Neural cell (in vitro differentiated cells): Measurements from ENCODE around the gene SLC29A2. TPM values are rescaled to one million over a fixed set of nuclear protein-coding genes. Genes with fewer than 3 reads are reported as not detected.

Experiments used
- H2AFZ ChIP-seq: fragments of 200-600, 300-800 bp; sonication (generic), shearing (Covaris generic); 2 replicates; pipeline ENCODE4 v1.6.0; 2014; ENCODE audit warnings: low read depth, mild to moderate bottlenecking, antibody characterized with exemption, low read length, moderate library complexity
- H3F3A ChIP-seq: fragments of 200-600 bp; shearing (Covaris generic); 2 replicates; pipeline ENCODE4 v1.6.1; 2016; ENCODE audit warnings: mild to moderate bottlenecking, moderate library complexity, mixed read lengths, antibody characterized with exemption, low read length; ENCODE audit not compliant: insufficient read depth, poor library complexity, severe bottlenecking
- H3K27ac ChIP-seq: fragments of 200-600, 300-800 bp; sonication (generic), shearing (Covaris generic); 2 replicates; pipeline ENCODE4 v1.5.1; 2014; ENCODE audit warnings: mild to moderate bottlenecking, low read length, moderate library complexity
- H3K27me3 ChIP-seq: fragments of 300-800, 200-600 bp; sonication (generic), shearing (Covaris generic); 2 replicates; pipeline ENCODE4 v1.6.0; 2014; ENCODE audit warnings: mild to moderate bottlenecking, low read depth, low read length, moderate library complexity; ENCODE audit not compliant: insufficient read depth
- H3K36me3 ChIP-seq: fragments of 300-800, 200-600 bp; sonication (generic), shearing (Covaris generic); 2 replicates; pipeline ENCODE4 v1.5.1; 2014; ENCODE audit warnings: mild to moderate bottlenecking, antibody characterized with exemption, low read length, moderate library complexity; ENCODE audit not compliant: insufficient read depth
- H3K4me2 ChIP-seq: fragments of 300-800, 200-600 bp; sonication (generic), shearing (Covaris generic); 2 replicates; pipeline ENCODE4 v1.6.0; 2014; ENCODE audit warnings: mild to moderate bottlenecking, low read length
- H3K4me3 ChIP-seq: fragments of 300-800, 200-600 bp; sonication (generic), shearing (Covaris generic); 2 replicates; pipeline ENCODE4 v1.5.1; 2014; ENCODE audit warnings: mild to moderate bottlenecking, low read length, moderate library complexity
- H3K79me2 ChIP-seq: fragments of 200-600 bp; shearing (Covaris generic); replicated peaks from 2 replicates; pipeline ENCODE4 v1.6.0; 2014; ENCODE audit warnings: mild to moderate bottlenecking, low read length, moderate library complexity; ENCODE audit not compliant: insufficient read depth
- H3K9ac ChIP-seq: fragments of 300-800, 200-600 bp; sonication (generic), shearing (Covaris generic); 2 replicates; pipeline ENCODE4 v1.6.1; 2016; ENCODE audit warnings: mild to moderate bottlenecking, low read length, mixed read lengths
- H3K9me2 ChIP-seq: fragments of 200-600 bp; shearing (Covaris generic); 2 replicates; pipeline ENCODE4 v1.6.1; 2016; ENCODE audit warnings: mild to moderate bottlenecking, low read length, mixed read lengths; ENCODE audit not compliant: insufficient read depth
- H3K9me3 ChIP-seq: fragments of 200-600, 300-800 bp; sonication (generic), shearing (Covaris generic); 2 replicates; pipeline ENCODE4 v1.6.1; 2016; ENCODE audit warnings: mild to moderate bottlenecking, mixed run types, low read length, moderate library complexity, mixed read lengths
- H4K20me1 ChIP-seq: fragments of 200-600 bp; shearing (Covaris generic); 2 replicates; pipeline ENCODE4 v1.6.1; 2016; ENCODE audit warnings: mild to moderate bottlenecking, mixed run types; ENCODE audit not compliant: insufficient read depth
- EP300 ChIP-seq: fragments of 450-650 bp; conservative IDR thresholded peaks from 2 replicates; pipeline ENCODE4 v1.6.1; 2014; ENCODE audit warnings: antibody characterized with exemption, mild to moderate bottlenecking, moderate library complexity; ENCODE audit not compliant: poor library complexity, severe bottlenecking
- EZH2 ChIP-seq: fragments of 200-600, 300-800 bp; shearing (Covaris generic), sonication (generic); IDR thresholded peaks from 2 replicates; pipeline ENCODE4 v1.6.1; 2014; ENCODE audit warnings: antibody characterized with exemption, low read length, borderline replicate concordance, mild to moderate bottlenecking; ENCODE audit not compliant: insufficient read depth, poor library complexity, severe bottlenecking
- MXI1 ChIP-seq: fragments of 450-650 bp; conservative IDR thresholded peaks from 2 replicates; pipeline ENCODE4 v1.6.1; 2014; ENCODE audit warnings: antibody characterized with exemption, mild to moderate bottlenecking; ENCODE audit not compliant: poor library complexity, severe bottlenecking
- POLR2AphosphoS5 ChIP-seq: IDR thresholded peaks from 2 replicates; pipeline ENCODE4 v1.6.1; 2012
- RAD21 ChIP-seq: fragments of 450-650 bp; conservative IDR thresholded peaks from 2 replicates; pipeline ENCODE4 v1.6.1; 2014; ENCODE audit warnings: antibody characterized with exemption, mild to moderate bottlenecking, moderate library complexity
- REST ChIP-seq: IDR thresholded peaks from 2 replicates; pipeline ENCODE4 v1.6.1; 2012; ENCODE audit warnings: borderline replicate concordance
- SMC3 ChIP-seq: fragments of 450-650 bp; conservative IDR thresholded peaks from 2 replicates; pipeline ENCODE4 v1.6.1; 2014; ENCODE audit warnings: antibody characterized with exemption, mild to moderate bottlenecking, moderate library complexity; ENCODE audit not compliant: poor library complexity
- TAF1 ChIP-seq: IDR thresholded peaks from 2 replicates; pipeline ENCODE4 v1.6.1; 2012; ENCODE audit warnings: low read depth
- polyA plus RNA-seq: library from polyadenylated mRNA; depleted of rRNA; stranded (reverse); fragments of >200 nt; gene quantifications from 2 replicates; pipeline ENCODE4 v1.2.3, GENCODE V29; 2014
- TF ChIP-seq, protein P1 (sequence below): fragments of 450-650 bp; IDR thresholded peaks from 2 replicates; pipeline ENCODE4 v1.5.1; 2014; ENCODE audit warnings: antibody characterized with exemption, mild to moderate bottlenecking, moderate library complexity; ENCODE audit not compliant: poor library complexity, severe bottlenecking

SLC29A2 gene
- polyA plus RNA-seq, 1 donor from 2014 or later = 1.7 TPM

- TF ChIP-seq POLR2AphosphoS5 (no peak), EZH2 (no peak), EP300 (no peak), RAD21 (no peak), SMC3 (no peak), TAF1 (no peak), MXI1 (no peak), REST (no peak)
- TF ChIP-seq, protein P1, sequence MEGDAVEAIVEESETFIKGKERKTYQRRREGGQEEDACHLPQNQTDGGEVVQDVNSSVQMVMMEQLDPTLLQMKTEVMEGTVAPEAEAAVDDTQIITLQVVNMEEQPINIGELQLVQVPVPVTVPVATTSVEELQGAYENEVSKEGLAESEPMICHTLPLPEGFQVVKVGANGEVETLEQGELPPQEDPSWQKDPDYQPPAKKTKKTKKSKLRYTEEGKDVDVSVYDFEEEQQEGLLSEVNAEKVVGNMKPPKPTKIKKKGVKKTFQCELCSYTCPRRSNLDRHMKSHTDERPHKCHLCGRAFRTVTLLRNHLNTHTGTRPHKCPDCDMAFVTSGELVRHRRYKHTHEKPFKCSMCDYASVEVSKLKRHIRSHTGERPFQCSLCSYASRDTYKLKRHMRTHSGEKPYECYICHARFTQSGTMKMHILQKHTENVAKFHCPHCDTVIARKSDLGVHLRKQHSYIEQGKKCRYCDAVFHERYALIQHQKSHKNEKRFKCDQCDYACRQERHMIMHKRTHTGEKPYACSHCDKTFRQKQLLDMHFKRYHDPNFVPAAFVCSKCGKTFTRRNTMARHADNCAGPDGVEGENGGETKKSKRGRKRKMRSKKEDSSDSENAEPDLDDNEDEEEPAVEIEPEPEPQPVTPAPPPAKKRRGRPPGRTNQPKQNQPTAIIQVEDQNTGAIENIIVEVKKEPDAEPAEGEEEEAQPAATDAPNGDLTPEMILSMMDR = no peak
- Histone ChIP-seq H3K27me3 (no peaks in the 10 kb centered on the region), H3K9me2 (no peaks in the 10 kb centered on the region), H3K9me3 (no peaks in the 10 kb centered on the region), H3K4me2 (no peak overlapping the region), H2AFZ (no peak overlapping the region), H3K4me3 (no peak overlapping the region), H4K20me1 (no peaks in the 10 kb centered on the region), H3K9ac (no peak overlapping the region), H3K27ac (no peak overlapping the region), H3K36me3 (no peaks in the 10 kb centered on the region), H3K79me2 (no peaks in the 10 kb centered on the region), H3F3A (no peaks in the 10 kb centered on the region)
Measured at GRCh38 chr11:66329165-66329673, 42.3 kb downstream of the SLC29A2 start.

GRCh38 chr11:66328302-66329144 is 43.0 kb downstream of the SLC29A2 start:
- no peak for TF ChIP-seq REST
- TF ChIP-seq EZH2 = no peak
- peak; percentile 90 for TF ChIP-seq SMC3
- no peak for TF ChIP-seq POLR2AphosphoS5
- peak; percentile 79 for TF ChIP-seq RAD21
- TF ChIP-seq, protein P1 = peak; percentile 91
- no peak for TF ChIP-seq EP300
- TF ChIP-seq TAF1 = no peak
- TF ChIP-seq MXI1 = peak; percentile 61
- no peaks in the 10 kb centered on the region for H3K36me3 ChIP-seq
- no peak overlapping the region for H2AFZ ChIP-seq
- no peaks in the 10 kb centered on the region for H3K79me2 ChIP-seq
- H3K9me3 ChIP-seq = no peaks in the 10 kb centered on the region
- H3K9ac ChIP-seq = peak overlapping the region; percentile 14
- H4K20me1 ChIP-seq = no peaks in the 10 kb centered on the region
- no peaks in the 10 kb centered on the region for H3F3A ChIP-seq
- H3K4me2 ChIP-seq = no peak overlapping the region
- no peaks in the 10 kb centered on the region for H3K9me2 ChIP-seq
- H3K4me3 ChIP-seq = no peak overlapping the region
- H3K27me3 ChIP-seq = no peaks in the 10 kb centered on the region
- H3K27ac ChIP-seq = no peak overlapping the region
